Sigmoid colon (tissue), 7 donors: Measurements from ENCODE around the gene PLA2R1. TPM values are rescaled to one million over a fixed set of nuclear protein-coding genes. Genes with fewer than 3 reads are reported as not detected.

Source experiments
- DNase-seq: peaks from one replicate; pipeline ENCODE4 v3.0.0-alpha.2; 2019
- H3K27ac ChIP-seq, 4 donors: fragments of 200-600 bp; sonication (generic); one replicate each; pipeline ENCODE4 v1.5.1; 2016 to 2019; ENCODE audit warnings: mild to moderate bottlenecking in 1 of 4
- H3K27me3 ChIP-seq, 3 donors: fragments of 200-600 bp; sonication (generic); one replicate each; pipeline ENCODE4 v1.5.1; 2019; ENCODE audit warnings: mild to moderate bottlenecking in 1 of 3
- H3K36me3 ChIP-seq, 4 donors: fragments of 200-600 bp; sonication (generic); one replicate each; pipeline ENCODE4 v1.5.1; 2016 to 2019
- H3K4me1 ChIP-seq, 4 donors: fragments of 200-600 bp; sonication (generic); one replicate each; pipeline ENCODE4 v1.5.1; 2017 to 2019
- H3K4me3 ChIP-seq, 4 donors: fragments of 200-600 bp; sonication (generic); one replicate each; pipeline ENCODE4 v1.5.1; 2017 to 2019; ENCODE audit warnings: mild to moderate bottlenecking in 2 of 4, moderate library complexity in 1 of 4
- H3K9me3 ChIP-seq, 4 donors: fragments of 200-600 bp in 3 of 4; sonication (generic) in 3 of 4; one replicate each; pipeline versions ENCODE4 v1.5.1 to v1.6.1; 2013 to 2019
- EP300 ChIP-seq, 4 donors: sonication (generic); formaldehyde crosslinking; IDR thresholded peaks; one replicate each; pipeline ENCODE4 v1.6.1; 2017; ENCODE audit warnings: antibody characterized with exemption in 4 of 4
- POLR2A ChIP-seq, 2 donors: fragments of 450-650 bp; IDR thresholded peaks; one replicate each; pipeline ENCODE4 v1.6.1; 2016; ENCODE audit warnings: antibody characterized with exemption in 2 of 2, mild to moderate bottlenecking in 2 of 2, moderate library complexity in 2 of 2
- POLR2AphosphoS5 ChIP-seq, 4 donors: sonication (generic); formaldehyde crosslinking; IDR thresholded peaks; one replicate each; pipeline ENCODE4 v1.6.1; 2017; ENCODE audit warnings: antibody characterized with exemption in 4 of 4
- WGBS, 2 donors: extraction: QIAGEN DNeasy Blood & Tissue Kit; methylation state at CpG; one replicate each; pipeline ENCODE4 v1.1.7; 2013; 5-methylcytosine and 5-hydroxymethylcytosine counted together
- intact Hi-C: fragments of 100-400 bp; cut with DNase I; formaldehyde crosslinking; loops from one replicate; pipeline ENCODE4 v1.15.1; 2023
- polyA plus RNA-seq, 3 donors: library from polyadenylated mRNA; stranded (reverse); fragments of 200-250 nt; gene quantifications; one replicate each; pipeline ENCODE4 v1.2.3, GENCODE V29; 2013
- total RNA-seq, 4 donors: library from RNA; depleted of rRNA; stranded (reverse); fragments of >200 nt; gene quantifications; one replicate each; pipeline ENCODE4 v1.1.0, GENCODE V29; 2016
- TF ChIP-seq, protein P1 (sequence below), 4 experiments: fragments of 450-650 bp in 3 of 4; fragments of 200-600 bp in 1 of 4; IDR thresholded peaks; one replicate each; pipeline ENCODE4 v1.5.1; 2016 to 2019; ENCODE audit warnings: antibody characterized with exemption in 4 of 4, mild to moderate bottlenecking in 3 of 4, moderate library complexity in 2 of 4
- donor health status: healthy with polysubstance abuse.
- donor health status: Bipolar disorder and iron deficiency.
- donor health status: healthy.

Gene PLA2R1
- total and polyA plus RNA-seq, 7 donors, result 0.23 to 19.7 (median 3.9) TPM

DNA sequence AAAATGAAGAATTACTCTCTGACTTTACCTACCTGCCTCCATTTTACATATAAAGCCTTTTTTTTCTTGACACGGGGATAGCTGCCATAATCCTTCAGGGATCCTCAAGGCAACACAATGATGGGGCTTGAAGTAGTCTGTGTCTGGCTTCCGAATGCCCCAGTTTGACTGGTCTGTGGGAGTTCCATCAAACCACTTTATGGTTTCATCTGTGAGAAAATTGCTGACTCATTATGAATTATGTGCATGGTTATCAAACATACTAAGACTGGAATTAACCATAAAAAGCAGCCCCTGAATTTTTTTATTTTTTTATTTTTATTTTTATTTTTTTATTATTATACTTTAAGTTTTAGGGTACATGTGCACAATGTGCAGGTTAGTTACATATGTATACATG, 117.5 kb downstream of the PLA2R1 start:
- no peaks in the 10 kb centered on the region for H3K27me3 ChIP-seq
- no peak overlapping the region for H3K27ac ChIP-seq
- intact Hi-C loops, result no loop called here
- peaks cover 0 to 22% (median 17%) of the 10 kb centered on the region in 4 donors for H3K4me1 ChIP-seq
- no peak for DNase-seq
- H3K4me3 ChIP-seq, result no peak overlapping the region
- 95 to 97% methylated on average over 2 of the region's 2 CpGs for WGBS, 2 donors
- TF ChIP-seq POLR2A (IDR thresholded peaks at IDR 0.05), result no peak
- TF ChIP-seq EP300 (IDR thresholded peaks at IDR 0.05), result no peak
- TF ChIP-seq, protein P1, sequence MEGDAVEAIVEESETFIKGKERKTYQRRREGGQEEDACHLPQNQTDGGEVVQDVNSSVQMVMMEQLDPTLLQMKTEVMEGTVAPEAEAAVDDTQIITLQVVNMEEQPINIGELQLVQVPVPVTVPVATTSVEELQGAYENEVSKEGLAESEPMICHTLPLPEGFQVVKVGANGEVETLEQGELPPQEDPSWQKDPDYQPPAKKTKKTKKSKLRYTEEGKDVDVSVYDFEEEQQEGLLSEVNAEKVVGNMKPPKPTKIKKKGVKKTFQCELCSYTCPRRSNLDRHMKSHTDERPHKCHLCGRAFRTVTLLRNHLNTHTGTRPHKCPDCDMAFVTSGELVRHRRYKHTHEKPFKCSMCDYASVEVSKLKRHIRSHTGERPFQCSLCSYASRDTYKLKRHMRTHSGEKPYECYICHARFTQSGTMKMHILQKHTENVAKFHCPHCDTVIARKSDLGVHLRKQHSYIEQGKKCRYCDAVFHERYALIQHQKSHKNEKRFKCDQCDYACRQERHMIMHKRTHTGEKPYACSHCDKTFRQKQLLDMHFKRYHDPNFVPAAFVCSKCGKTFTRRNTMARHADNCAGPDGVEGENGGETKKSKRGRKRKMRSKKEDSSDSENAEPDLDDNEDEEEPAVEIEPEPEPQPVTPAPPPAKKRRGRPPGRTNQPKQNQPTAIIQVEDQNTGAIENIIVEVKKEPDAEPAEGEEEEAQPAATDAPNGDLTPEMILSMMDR (IDR thresholded peaks at IDR 0.05), result no peak
- no peak for TF ChIP-seq POLR2AphosphoS5 (IDR thresholded peaks at IDR 0.05)
- H3K36me3 ChIP-seq, result no peaks in the 10 kb centered on the region
- H3K9me3 ChIP-seq, result no peaks in the 10 kb centered on the region

DNA sequence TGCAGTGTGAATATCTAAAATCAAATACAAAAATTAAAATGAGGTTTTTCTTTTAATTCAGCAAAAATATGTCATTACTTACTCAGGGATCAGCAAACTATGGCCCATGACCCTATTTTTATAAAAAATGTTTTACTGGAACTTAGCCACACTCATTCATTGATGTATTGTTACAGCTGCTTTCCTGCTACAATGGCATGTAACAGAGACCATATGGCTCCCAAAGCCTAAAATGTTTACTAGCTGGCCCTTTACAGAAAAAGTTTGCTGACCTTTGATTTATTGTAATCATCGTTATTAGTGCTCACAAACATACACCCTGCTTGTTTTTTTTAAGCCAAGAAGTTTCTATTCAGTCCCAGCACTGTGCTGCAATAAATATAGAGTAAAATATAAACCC, 120.3 kb downstream of the PLA2R1 start:
- Histone ChIP-seq H3K27ac (no peak overlapping the region), H3K4me1 (peaks cover 0 to 29% (median 25%) of the 10 kb centered on the region in 4 donors), H3K9me3 (no peaks in the 10 kb centered on the region), H3K27me3 (no peaks in the 10 kb centered on the region), H3K4me3 (no peak overlapping the region), H3K36me3 (no peaks in the 10 kb centered on the region)
- intact Hi-C loops, result no loop called here
- no peak for DNase-seq
- 48 to 62% methylated on average over 1 of the region's 1 CpG for WGBS, 2 donors
- TF ChIP-seq EP300 (IDR thresholded peaks at IDR 0.05) (no peak), POLR2AphosphoS5 (IDR thresholded peaks at IDR 0.05) (no peak), POLR2A (IDR thresholded peaks at IDR 0.05) (no peak)
- TF ChIP-seq, protein P1 (IDR thresholded peaks at IDR 0.05), result no peak

DNA sequence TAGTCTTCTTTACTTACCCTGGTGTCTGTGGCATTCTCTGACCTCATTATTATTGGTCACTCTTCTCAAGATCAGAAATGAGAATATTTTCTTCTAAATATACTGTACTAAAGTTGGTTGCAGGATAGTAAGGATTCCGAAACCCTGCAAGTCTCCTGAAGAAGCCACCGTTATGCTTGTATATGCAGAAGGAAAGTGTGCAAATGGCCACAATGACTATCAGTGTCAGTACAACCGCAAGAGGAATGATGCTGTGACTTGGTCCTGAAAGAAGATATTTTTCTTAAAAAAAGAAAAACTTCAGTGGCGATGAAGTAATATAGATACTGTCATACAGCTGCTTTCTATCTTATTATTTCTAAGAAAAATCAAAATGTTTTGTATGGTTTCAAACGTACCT, 120.7 kb downstream of the PLA2R1 start:
- no peak overlapping the region for H3K27ac ChIP-seq
- H3K4me1 ChIP-seq, result peaks cover 0 to 29% (median 25%) of the 10 kb centered on the region in 4 donors
- intact Hi-C loops, result no loop called here
- H3K4me3 ChIP-seq, result no peak overlapping the region
- H3K27me3 ChIP-seq, result no peaks in the 10 kb centered on the region
- H3K36me3 ChIP-seq, result no peaks in the 10 kb centered on the region
- no peak for DNase-seq
- no peaks in the 10 kb centered on the region for H3K9me3 ChIP-seq
- TF ChIP-seq, protein P1 (IDR thresholded peaks at IDR 0.05), result no peak
- TF ChIP-seq POLR2A (IDR thresholded peaks at IDR 0.05), result no peak
- TF ChIP-seq POLR2AphosphoS5 (IDR thresholded peaks at IDR 0.05), result no peak
- no peak for TF ChIP-seq EP300 (IDR thresholded peaks at IDR 0.05)
- WGBS, 2 donors, result 88% methylated on average over 5 of the region's 5 CpGs

DNA sequence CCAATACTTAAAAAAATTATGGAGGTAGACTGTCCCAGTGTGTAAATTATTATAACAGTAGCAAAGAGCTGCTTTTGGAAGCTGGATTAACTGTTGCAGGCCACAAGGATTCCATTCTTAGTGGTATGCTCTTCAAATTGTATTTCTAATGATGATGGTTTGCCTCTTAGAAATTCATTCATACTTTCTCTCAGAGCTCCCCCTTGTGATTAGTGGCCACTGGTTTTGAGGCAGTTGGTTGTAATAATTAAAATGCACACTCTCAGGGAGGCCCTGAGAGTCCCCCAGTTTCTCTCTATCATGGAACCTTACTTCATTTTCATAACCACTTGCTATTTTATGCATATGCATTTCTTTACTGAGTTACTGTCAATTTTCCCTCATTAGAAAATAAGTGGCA, 122.5 kb downstream of the PLA2R1 start:
- Histone ChIP-seq H3K27ac (no peak overlapping the region), H3K27me3 (no peaks in the 10 kb centered on the region), H3K4me1 (peaks cover 0 to 20% (median 15%) of the 10 kb centered on the region in 4 donors), H3K36me3 (no peaks in the 10 kb centered on the region), H3K9me3 (no peaks in the 10 kb centered on the region), H3K4me3 (no peak overlapping the region)
- intact Hi-C loops, result no loop called here
- no peak for DNase-seq
- TF ChIP-seq EP300 (IDR thresholded peaks at IDR 0.05) (no peak), POLR2A (IDR thresholded peaks at IDR 0.05) (no peak), POLR2AphosphoS5 (IDR thresholded peaks at IDR 0.05) (no peak)
- TF ChIP-seq, protein P1 (IDR thresholded peaks at IDR 0.05), result no peak

DNA sequence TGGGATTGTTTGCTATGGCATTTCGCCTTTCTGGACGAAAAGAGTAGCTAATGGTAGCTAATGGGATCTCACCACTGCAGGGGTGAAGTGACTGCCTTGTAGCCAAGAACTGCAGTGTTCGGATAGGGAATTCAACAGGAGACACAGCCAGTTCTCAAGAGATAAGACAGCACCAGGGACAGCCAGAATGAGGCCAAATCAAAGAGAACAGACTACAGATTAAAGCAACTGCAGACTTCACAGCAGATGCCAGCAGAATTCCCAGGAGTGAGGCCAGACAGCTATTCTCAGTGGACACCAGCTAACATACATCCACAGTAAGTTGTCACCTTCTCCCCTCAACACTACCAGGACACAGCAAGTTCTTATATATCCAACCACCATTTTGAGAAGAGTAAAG, 124.0 kb downstream of the PLA2R1 start:
- no peak for TF ChIP-seq POLR2A (IDR thresholded peaks at IDR 0.05)
- no peak for TF ChIP-seq EP300 (IDR thresholded peaks at IDR 0.05)
- TF ChIP-seq POLR2AphosphoS5 (IDR thresholded peaks at IDR 0.05), result no peak
- TF ChIP-seq, protein P1 (IDR thresholded peaks at IDR 0.05), result no peak
- Histone ChIP-seq H3K36me3 (no peaks in the 10 kb centered on the region), H3K27ac (no peak overlapping the region), H3K4me3 (no peak overlapping the region), H3K9me3 (no peaks in the 10 kb centered on the region), H3K27me3 (no peaks in the 10 kb centered on the region), H3K4me1 (peaks cover 0 to 28% (median 23%) of the 10 kb centered on the region in 4 donors)
- 93 to 94% methylated on average over 3 of the region's 3 CpGs for WGBS, 2 donors
- intact Hi-C loops, result no loop called here
- no peak for DNase-seq
